HTERT RPE-1 (cell line): ENCODE measurements around the gene CAPS2.

Experiments
- in situ Hi-C: fragments of 300-500 bp; cut with MboI; formaldehyde crosslinking; loops from 4 replicates; pipeline ENCODE4 v1.14.3; 2020; ENCODE audit warnings: low sequenced_read_pairs

CAPS2 gene

DNA sequence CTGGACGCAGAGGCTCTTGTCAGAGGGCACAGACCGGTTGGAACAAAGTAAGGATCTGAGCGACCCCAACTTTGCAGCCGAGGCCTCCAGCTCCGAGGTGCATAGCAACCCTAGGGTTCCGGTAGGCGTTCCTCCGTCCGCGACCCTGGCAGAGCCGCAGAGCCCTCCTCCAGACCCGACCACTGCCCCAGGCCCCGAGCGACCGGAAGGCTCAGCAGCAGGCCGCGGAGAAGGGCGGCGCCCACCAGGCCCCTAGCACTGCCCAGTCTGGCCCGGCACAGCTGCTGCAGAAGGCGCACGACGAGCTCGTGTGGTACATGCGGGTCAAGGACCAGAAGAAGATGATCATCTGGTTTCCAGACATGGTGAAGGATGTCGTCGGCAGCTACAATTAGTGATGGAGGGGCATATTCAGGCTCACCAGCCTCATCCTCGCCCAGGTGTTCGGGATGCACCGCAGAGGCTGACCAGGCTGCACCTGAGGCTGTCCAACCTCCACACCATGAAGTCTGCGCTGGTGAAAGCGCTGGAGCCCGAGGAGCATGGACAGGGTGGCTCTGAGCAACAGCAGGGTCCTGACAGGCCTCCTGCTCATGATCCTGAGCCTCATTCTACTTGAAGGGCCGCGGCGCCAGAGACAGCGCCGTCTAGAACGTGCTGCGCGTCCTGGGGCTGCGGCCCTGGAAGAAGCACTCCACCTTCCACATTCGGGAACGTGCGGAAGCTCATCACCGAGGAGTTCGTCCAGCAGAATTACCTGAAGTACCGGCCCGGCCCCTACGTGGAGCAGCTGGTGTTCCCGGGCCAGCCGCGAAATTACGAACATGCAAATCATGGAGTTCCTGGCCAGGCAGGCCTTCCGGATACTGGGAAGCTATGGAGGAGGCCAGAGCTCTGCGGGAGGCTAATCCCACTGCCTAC lies 24.5 kb downstream of the CAPS2 start:
- in situ Hi-C loops = no loop called here

DNA sequence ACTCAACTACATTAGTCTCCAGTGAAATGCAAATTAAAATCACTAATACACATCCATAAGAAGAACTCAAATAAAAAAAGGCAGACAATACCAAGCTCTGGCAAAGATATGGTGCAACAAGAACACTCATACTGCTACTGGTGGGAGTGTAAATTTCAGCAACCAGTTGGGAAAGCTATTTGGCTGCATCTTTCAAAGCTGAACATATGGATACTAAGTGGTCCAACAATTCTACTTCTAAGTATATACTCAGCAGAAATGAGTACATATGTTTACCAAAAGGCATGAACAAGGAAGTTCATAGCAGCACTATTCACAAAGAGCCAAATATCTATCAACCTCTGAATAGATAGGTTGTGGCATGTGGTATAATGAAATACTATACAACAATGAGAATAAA lies 27.3 kb downstream of the CAPS2 start:
- in situ Hi-C loops = no loop called here

DNA sequence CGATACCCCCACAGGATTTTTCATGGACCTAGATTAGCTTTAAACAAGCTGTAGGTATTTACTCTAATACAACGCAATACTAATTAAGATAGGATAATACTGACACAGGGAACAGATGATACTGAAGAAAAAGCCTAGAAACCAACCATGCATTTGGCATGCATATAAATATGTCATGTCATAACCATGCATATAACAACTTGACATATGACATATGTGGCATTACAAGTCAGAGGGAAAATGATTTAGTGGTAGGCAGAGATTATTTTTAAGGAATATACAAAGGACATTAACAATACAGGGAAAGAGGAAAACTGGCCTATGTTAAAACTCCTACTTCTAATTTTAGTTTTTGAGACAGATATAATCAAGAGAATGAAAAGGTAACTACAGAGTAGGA lies 27.9 kb downstream of the CAPS2 start:
- in situ Hi-C loops = no loop called here

DNA sequence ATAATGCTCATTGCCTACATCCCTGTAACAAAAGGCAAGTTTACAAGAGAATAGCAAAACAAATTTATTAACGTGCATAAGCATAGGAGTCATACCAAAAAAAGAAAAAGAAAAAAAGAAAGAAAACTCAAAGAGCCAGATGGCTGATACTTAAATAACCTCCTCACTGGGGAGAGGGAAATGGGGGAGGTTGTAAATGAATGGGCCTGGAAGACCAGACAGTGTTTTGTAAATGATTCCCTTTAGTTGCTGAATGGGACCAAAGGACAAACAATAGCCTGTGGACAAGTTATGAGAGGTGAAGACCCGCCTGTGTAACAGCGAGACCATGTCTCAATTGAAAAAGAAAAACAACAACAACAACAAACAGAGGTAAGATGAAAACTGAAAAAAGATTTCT lies 35.3 kb downstream of the CAPS2 start:
- in situ Hi-C loops = no loop called here

DNA sequence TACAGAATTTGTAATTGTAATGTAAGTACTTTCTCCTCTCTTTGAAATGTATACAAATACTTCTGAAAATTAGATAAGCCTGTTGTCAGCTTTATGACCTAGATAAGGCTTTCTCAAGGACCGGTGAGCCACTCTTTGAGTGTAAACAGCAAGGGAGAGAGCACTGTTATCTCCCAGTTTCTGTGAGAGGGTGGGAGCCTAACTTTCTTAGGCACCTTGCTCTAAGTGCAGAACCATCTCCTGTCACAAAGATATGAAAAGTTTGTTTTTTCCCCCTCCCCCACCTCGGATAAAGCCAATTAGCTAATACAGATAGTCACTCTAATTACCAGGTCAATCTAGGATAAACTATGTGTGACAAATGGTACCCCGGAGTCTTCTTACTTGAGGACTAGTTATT lies 35.8 kb downstream of the CAPS2 start:
- in situ Hi-C loops = no loop called here

DNA sequence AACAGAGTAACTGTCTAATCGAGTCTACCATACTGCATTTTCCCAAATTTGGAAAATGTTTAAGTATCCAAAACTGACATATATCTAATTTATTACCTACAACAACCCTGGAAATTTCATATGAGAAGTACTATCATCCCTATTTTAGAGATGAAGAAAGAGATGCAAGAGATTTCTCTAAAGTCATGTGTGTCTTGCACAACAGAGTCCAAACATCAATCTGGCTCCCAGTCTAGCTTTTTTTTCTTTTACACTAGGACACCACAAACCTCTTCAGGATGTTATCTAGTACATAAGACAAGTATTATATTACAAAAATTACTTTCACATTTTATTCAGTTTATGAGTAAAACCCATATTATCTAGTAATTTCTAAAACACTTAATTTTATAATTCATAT lies 39.1 kb downstream of the CAPS2 start:
- in situ Hi-C loops = no loop called here

DNA sequence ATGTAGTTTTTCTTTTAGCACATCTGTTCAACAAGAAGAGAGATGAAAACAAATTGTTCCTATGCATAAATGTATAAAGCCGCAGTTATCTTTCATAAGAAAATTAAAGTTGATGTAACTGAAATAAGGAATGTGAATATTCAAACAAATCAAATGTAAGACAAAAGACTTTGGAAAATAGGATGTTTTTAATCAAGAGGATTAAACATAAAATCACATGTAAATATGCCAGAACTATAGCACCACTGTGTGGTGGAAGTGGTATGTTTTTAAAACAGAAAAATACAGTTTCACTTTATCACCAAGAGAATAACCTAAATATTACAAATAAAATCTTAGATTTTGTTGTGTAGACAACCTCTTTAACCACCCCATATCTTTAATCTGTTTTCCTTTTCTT lies 40.4 kb downstream of the CAPS2 start:
- in situ Hi-C loops = no loop called here

DNA sequence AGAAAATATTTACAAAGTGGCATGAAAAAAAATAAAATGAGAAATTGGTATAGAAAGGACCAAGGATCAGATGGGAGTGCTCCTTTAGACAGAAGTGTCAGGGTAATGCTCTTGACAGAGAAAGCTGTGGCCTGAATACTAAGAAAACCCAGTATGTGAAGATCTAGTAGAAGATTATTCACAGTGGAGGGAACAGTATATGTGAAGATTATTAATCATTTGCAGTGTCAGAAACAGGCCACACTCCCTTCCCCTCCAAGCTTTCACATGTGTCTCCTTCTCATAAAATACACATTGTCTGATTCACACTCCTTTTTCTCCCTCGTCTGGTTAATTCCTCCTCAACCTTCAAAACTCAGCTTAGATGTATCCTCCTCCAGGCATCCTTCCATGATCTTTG lies 41.3 kb downstream of the CAPS2 start:
- in situ Hi-C loops = no loop called here

DNA sequence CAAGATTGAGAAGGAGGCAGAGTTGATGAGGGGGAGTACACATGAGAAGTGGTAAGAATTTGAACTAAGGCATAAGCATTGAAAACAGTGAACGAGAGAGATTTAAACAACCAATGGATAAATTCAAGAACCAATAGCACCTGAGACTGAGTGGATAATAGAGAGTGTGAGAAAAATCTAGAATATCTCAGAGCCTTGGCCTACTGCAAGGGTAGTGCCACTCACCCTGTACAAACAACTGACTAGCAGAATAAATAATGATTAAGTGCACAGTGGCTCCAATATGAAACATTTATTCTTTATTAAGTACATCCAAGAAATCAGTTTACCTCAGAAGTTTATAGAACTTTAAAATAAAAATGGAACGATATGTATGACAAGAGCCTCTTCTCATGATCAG lies 54.4 kb downstream of the CAPS2 start:
- in situ Hi-C loops = no loop called here

DNA sequence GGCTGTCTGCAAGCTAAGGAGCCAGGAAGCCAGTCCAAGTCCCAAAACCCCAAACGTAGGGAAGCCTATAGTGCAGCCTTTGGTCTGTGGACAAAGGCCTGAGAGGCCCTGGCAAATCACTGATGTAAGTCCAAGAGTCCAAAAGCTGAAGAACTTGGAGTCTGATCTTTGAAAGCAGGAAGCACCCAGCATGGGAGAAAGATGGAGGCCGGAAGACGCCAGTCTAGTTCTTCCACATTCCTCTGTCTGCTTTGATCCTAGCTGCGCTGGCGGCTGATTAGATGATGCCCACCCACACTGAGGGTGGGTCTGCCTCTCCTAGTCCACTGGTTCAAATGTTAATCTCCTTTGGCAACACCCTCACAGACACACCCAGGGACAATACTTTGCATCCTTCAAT lies 58.5 kb downstream of the CAPS2 start:
- in situ Hi-C loops = no loop called here

DNA sequence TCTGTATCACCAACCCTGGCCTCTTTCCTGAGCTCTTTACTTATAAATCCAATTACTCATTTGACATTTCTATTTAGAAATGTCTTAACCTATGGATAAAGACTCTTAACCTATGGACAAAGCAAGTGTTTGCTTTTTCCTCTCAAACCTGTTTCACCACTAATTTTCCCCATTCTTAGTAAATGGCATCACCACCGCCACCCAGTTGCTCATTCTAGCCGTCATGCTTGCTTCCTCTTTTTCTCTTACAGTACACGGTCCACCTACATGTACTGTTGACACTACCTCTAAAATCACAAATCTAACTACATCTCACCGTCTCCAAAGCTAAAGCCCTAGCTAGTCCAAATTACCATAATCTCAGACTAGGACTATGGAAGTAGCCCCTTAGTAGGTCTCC lies 60.0 kb downstream of the CAPS2 start:
- in situ Hi-C loops = no loop called here

DNA sequence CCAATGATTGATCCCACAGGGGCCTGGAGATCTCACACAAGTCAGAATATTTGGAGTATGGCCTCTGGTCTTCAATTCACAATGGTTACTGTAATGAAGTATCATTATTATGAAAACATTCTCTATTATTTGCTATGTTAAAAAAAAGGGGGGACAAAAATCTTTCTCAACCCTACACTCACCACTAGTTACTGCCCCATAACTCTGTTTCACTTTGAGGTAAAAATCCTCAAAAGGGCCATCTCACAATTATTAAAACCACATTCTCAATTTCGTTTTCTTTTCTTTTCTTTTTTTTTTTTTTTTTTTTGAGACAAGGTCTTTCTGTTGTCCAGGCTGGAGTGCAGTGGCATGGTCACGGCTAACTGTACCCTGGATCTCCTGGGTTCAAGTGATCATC lies 60.9 kb downstream of the CAPS2 start:
- in situ Hi-C loops = no loop called here

DNA sequence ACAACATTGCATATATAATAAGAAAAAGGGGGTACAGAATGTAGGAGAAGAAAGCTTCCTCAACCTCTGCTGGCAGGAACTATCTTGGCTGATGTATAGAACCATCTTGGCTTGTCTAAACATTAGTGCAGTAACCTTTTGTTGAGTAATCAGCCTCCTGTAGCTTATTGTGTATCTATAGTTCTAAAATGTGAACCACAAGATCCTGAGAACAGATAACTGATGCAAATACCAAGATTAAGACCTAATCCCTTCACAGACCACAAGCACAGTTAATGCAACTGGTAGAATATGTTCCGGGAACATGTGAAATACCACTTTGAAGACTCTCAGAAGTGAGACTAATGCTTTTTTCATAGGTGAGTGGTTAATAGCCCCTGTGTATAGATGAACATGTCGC lies 69.8 kb downstream of the CAPS2 start:
- in situ Hi-C loops = no loop called here

DNA sequence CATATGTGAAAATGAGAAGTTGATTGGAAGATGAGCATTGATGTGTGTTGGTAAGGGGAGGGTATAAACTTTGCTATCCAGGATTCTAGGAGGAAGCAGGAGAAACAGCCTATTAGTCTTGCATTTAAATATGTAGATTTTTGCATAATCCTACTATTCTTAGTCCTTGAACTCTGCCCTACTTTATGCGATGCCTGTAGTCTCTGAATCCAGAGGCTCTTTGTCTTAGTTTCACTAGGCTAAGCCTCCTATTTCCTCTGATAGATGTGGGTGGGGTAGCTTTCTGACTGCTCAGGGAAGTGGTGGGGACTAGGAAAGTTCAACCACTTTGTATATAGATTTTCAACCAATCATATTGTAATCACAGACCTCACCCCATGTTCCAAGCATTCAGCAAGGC lies 71.0 kb downstream of the CAPS2 start:
- in situ Hi-C loops = no loop called here

DNA sequence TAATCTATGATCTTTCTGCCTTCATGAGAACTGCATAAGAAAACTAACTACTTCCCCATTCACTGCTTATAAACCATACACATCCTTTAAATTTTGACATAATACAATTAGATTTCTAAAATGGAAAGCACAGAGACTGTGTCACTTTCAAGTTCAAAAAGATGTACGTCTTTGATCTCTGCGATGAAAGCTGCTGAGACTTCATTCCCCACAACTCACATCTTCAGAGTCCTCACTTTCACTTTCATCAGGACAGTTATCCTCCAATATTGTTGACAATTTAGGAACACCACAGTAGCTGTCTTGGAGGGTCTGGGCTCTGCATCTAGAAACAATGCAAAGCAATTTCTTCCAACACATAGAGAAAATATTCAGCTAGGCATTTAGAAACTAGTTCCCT lies 72.6 kb downstream of the CAPS2 start:
- in situ Hi-C loops = no loop called here

DNA sequence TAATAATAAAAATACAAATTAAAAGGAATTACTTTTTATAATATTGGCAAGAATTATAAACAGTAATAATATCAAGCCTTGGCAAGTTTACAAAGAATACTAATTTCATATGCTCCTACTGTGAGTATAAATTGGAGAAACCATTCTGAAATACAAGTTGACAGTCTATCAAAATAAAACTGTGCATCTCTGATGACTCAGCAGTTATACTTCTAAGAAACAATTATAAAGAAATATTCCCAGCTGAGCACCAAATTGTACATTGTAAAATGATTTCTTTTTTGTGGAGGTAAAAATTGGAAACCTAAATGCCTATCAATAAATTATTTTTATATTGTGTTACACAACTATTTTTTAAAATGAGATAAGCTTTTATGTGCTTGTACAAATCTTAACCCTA lies 85.0 kb downstream of the CAPS2 start:
- in situ Hi-C loops = no loop called here

DNA sequence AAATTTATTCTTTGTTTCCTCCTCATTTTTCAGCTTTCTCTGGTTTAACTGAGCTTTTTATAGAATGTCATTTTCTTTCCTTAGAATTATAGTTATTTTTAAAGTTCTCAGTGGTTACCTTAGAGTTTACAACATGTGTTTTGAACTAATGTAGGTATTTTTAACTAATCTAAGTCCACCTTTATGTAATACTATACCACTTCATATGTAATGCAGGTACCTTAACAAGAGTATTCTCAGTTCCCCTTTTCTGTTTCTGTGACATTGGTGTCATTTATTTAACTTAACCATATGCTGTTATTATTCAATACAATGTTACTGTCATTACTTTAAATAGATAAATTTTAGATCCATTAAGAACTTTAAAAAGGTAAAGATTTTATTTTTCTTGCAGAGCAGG lies 90.1 kb downstream of the CAPS2 start:
- in situ Hi-C loops = no loop called here

DNA sequence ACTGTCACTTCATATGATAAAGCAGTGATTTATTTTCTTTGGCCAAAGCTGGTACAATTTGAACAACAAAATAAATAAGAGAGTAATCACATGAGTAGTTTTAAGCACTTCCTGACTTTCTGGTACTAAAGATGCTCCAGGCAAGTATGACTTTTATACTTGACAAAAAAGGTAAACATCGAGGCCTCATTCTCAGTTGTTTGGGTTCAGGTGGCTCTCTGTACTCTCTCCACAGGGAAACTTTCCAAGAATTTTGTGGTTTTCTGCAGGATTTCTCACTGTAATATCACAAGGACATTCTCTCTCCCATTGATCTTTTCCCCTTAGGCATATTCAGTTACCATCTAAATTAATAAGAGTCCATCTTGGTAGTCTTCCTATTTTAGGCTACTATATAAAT lies 93.9 kb downstream of the CAPS2 start:
- in situ Hi-C loops = no loop called here

DNA sequence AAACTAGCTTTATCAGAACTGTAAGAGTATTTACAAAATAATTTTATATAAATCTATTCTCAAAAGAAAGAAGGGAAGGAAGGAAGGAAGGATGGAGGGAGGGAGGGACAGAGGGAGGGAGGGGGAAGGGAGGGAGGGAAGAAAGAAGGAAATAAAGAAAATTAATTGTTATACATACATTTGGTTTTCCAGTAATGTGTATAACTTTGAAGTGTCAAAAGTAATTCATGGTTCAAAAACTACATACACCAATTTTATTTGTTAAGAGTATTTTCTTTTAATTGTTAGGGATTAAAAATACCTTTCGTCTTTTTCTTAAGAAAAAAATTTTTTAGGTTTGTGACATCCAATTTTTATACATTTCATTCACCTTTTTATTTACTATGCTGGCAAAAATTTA lies 103.0 kb downstream of the CAPS2 start:
- in situ Hi-C loops = no loop called here
